AG09309 (cell line): Measurements from ENCODE around the gene ZCCHC2.
A peak's percentile ranks its signal among the peaks of the same experiment; 100 is the strongest.

Experiments used
- DNase-seq: peaks from one replicate; pipeline ENCODE4 v3.0.0-alpha.2; 2010; ENCODE audit warnings: low read depth
- H3K4me3 ChIP-seq: 2 replicates; pipeline ENCODE4 v1.5.1; 2011; ENCODE audit warnings: mild to moderate bottlenecking, low read depth, low read length, moderate library complexity; ENCODE audit not compliant: control insufficient read depth
- CTCF ChIP-seq: IDR thresholded peaks from 2 replicates; pipeline ENCODE4 v1.5.1; 2011; ENCODE audit warnings: mild to moderate bottlenecking, low read depth, low read length, inconsistent platforms; ENCODE audit not compliant: insufficient read depth, control insufficient read depth; ENCODE audit errors: missing control alignments

The ZCCHC2 gene

GRCh38 chr18:62625019-62625418 lies 102.2 kb downstream of the ZCCHC2 start:
- DNase-seq = peak; percentile 7
- H3K4me3 ChIP-seq = no peak overlapping the region
- no peak for TF ChIP-seq CTCF
